Measurements from ENCODE around the gene LIPF. TPM values are rescaled to one million over a fixed set of nuclear protein-coding genes. Genes with fewer than 3 reads are reported as not detected.

Gene LIPF
- total and polyA plus RNA-seq, 2 of the 4 experiments (the other 2 are of a cell fraction), result not detected

DNA sequence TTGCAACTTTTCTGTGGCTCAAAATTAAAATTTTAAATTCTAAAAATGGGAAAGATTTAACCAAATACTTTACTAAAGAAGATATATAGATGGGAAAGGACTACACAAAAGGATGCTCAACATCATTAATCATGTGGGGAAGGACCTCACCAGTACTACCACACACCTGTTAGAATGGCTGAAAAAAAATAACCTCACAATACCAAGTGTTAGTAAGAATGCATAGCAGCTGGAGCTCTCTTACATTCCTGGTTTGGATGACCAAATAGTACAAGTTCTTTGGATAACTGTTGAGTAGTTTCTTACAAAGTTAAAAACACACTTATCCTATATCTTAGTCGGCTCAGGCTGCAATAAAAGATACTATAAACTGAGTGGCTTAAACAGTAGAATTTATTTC lies 43.8 kb upstream of the LIPF start:
- no peak overlapping the region for H3K14ac ChIP-seq (replicated peaks; ENCODE audit: low read depth, low read length)
- no peak overlapping the region for H2BK5ac ChIP-seq (ENCODE audit: low read depth, low read length, poor library complexity, severe bottlenecking)
- ATAC-seq (ENCODE audit: low read depth) (no peak), DNase-seq (no peak)
- no peak overlapping the region for H2BK20ac ChIP-seq (ENCODE audit: low read depth, low read length)
- H3K4ac ChIP-seq (ENCODE audit: low read depth, low read length), result no peak overlapping the region
- H3K9me3 ChIP-seq (ENCODE audit: control insufficient read depth, insufficient read depth, low read length), result no peaks in the 10 kb centered on the region
- TF ChIP-seq CEBPB (IDR thresholded peaks at IDR 0.05; ENCODE audit: low read depth, low read length) (no peak), MAZ (IDR thresholded peaks at IDR 0.05; ENCODE audit: borderline replicate concordance, low read depth, low read length) (no peak), MXI1 (IDR thresholded peaks at IDR 0.05; ENCODE audit: borderline replicate concordance, low read depth, low read length) (no peak), RCOR1 (IDR thresholded peaks at IDR 0.05; ENCODE audit: insufficient replicate concordance, low read length) (no peak), MAFK (IDR thresholded peaks at IDR 0.05; ENCODE audit: low read depth, low read length) (no peak), NFE2L2 (IDR thresholded peaks at IDR 0.05; ENCODE audit: low read depth, low read length) (no peak), CHD1 (IDR thresholded peaks at IDR 0.05; ENCODE audit: low read depth, low read length) (no peak), BHLHE40 (IDR thresholded peaks at IDR 0.05; ENCODE audit: low read depth, low read length) (no peak), RAD21 (IDR thresholded peaks at IDR 0.05; ENCODE audit: low read length) (no peak), POLR2A (IDR thresholded peaks at IDR 0.05; ENCODE audit: low read depth, low read length) (no peak), FOS (IDR thresholded peaks at IDR 0.05; ENCODE audit: low read depth, low read length) (no peak), RFX5 (IDR thresholded peaks at IDR 0.05; ENCODE audit: low read depth, low read length) (no peak), SMC3 (IDR thresholded peaks at IDR 0.05; ENCODE audit: low read depth, low read length) (no peak)
- TF ChIP-seq, protein P1, sequence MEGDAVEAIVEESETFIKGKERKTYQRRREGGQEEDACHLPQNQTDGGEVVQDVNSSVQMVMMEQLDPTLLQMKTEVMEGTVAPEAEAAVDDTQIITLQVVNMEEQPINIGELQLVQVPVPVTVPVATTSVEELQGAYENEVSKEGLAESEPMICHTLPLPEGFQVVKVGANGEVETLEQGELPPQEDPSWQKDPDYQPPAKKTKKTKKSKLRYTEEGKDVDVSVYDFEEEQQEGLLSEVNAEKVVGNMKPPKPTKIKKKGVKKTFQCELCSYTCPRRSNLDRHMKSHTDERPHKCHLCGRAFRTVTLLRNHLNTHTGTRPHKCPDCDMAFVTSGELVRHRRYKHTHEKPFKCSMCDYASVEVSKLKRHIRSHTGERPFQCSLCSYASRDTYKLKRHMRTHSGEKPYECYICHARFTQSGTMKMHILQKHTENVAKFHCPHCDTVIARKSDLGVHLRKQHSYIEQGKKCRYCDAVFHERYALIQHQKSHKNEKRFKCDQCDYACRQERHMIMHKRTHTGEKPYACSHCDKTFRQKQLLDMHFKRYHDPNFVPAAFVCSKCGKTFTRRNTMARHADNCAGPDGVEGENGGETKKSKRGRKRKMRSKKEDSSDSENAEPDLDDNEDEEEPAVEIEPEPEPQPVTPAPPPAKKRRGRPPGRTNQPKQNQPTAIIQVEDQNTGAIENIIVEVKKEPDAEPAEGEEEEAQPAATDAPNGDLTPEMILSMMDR (conservative IDR thresholded peaks at IDR 0.05; ENCODE audit: low read depth, low read length), result no peak
- TF ChIP-seq, protein P2, sequence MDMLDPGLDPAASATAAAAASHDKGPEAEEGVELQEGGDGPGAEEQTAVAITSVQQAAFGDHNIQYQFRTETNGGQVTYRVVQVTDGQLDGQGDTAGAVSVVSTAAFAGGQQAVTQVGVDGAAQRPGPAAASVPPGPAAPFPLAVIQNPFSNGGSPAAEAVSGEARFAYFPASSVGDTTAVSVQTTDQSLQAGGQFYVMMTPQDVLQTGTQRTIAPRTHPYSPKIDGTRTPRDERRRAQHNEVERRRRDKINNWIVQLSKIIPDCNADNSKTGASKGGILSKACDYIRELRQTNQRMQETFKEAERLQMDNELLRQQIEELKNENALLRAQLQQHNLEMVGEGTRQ (IDR thresholded peaks at IDR 0.05; ENCODE audit: low read depth, low read length), result no peak
- no peak overlapping the region for H4K5ac ChIP-seq (ENCODE audit: low read depth, low read length)
- intact Hi-C loops (cut with micrococcal nuclease), result no loop called here
- no peaks in the 10 kb centered on the region for H3K79me1 ChIP-seq (ENCODE audit: low read depth in 1 of 2, low read length in 2 of 2)
- WGBS, 2 experiments (ENCODE audit: extremely low coverage in 2 of 2, insufficient read length in 1 of 2), result no CpG with 5 or more reads among the region's 1 CpG
- dilution Hi-C loops (cut with HindIII; ENCODE audit: low sequenced_read_pairs, unreplicated experiment), result no loop called here
- BruUV-seq (replicated peaks), result no TSS peak
- H2BK15ac ChIP-seq (ENCODE audit: low read depth, low read length), result no peak overlapping the region
- CTCF ChIA-PET, result no interaction called here
- H3K4me1 ChIP-seq (ENCODE audit: control insufficient read depth, insufficient read depth, low read length), result no peaks in the 10 kb centered on the region
- H2AFZ ChIP-seq (replicated peaks; ENCODE audit: low read length, poor library complexity), result no peak overlapping the region
- in situ Hi-C loops (cut with MboI; ENCODE audit: low sequenced_read_pairs), result no loop called here
- H3K9ac ChIP-seq (ENCODE audit: low read depth, low read length), result no peak overlapping the region
- H3K18ac ChIP-seq (ENCODE audit: low read depth, low read length), result no peak overlapping the region
- no peak overlapping the region for H3K56ac ChIP-seq (ENCODE audit: extremely low read depth, insufficient read depth, low read length)
- no peak overlapping the region for H3K4me2 ChIP-seq (ENCODE audit: low read depth, low read length)
- H2BK120ac ChIP-seq (ENCODE audit: low read depth, low read length), result no peak overlapping the region
- no peak overlapping the region for H3K23ac ChIP-seq (ENCODE audit: low read depth, low read length)
- no peaks in the 10 kb centered on the region for H4K20me1 ChIP-seq (ENCODE audit: insufficient read depth, low read length)
- POLR2A ChIA-PET (ENCODE audit: unreplicated experiment), result no interaction called here
- H3K4me3 ChIP-seq (ENCODE audit: insufficient read depth, low read depth, low read length), result no peak overlapping the region
- no peak overlapping the region for H4K91ac ChIP-seq (ENCODE audit: insufficient read depth, low read depth, low read length)
- H2AK9ac ChIP-seq (replicated peaks; ENCODE audit: low read depth, low read length, poor library complexity), result no peak overlapping the region
- H3K9me1 ChIP-seq (ENCODE audit: insufficient read depth, low read length), result no peaks in the 10 kb centered on the region
- H3K36me3 ChIP-seq (ENCODE audit: control insufficient read depth, insufficient read depth, low read length), result no peaks in the 10 kb centered on the region
- H4K8ac ChIP-seq (ENCODE audit: low read depth in 2 of 2, low read length in 2 of 2), result no peak overlapping the region
- no peaks in the 10 kb centered on the region; the same call in 1 of the 2 replicates for H3K27me3 ChIP-seq (ENCODE audit: control insufficient read depth, insufficient read depth, low read length)
- H3K27ac ChIP-seq (ENCODE audit: insufficient read depth, low read length), result no peak overlapping the region
- no peak overlapping the region for H2AK5ac ChIP-seq (ENCODE audit: low read depth, low read length)
